HepG2 (cell line): ENCODE results near the gene FGF21. TPM values are rescaled to one million over a fixed set of nuclear protein-coding genes. Genes with fewer than 3 reads are reported as not detected.

Experiments used
- ATF1 ChIP-seq: IDR thresholded peaks from 2 replicates; pipeline ENCODE4 v1.6.1; 2016; ENCODE audit warnings: mild to moderate bottlenecking, control low read depth
- ATF7-NPFF ChIP-seq: sonication (generic); formaldehyde crosslinking; IDR thresholded peaks from 2 replicates; pipeline ENCODE4 v1.8.1; 2023; ENCODE audit warnings: mild to moderate bottlenecking, low read depth, missing genetic modification reagents, moderate library complexity
- CENPBD1 ChIP-seq: sonication (generic); formaldehyde crosslinking; IDR thresholded peaks from 2 replicates; pipeline ENCODE4 v1.8.0; 2022; ENCODE audit warnings: missing genetic modification reagents, low read depth, mild to moderate bottlenecking, borderline replicate concordance
- HES4 ChIP-seq: sonication (generic); formaldehyde crosslinking; IDR thresholded peaks from 2 replicates; pipeline ENCODE4 v1.9.0; 2021; ENCODE audit warnings: mild to moderate bottlenecking, missing genetic modification reagents, borderline replicate concordance
- HOXA5 ChIP-seq: sonication (generic); formaldehyde crosslinking; IDR thresholded peaks from 2 replicates; pipeline ENCODE4 v1.4.0; 2020; ENCODE audit warnings: missing genetic modification reagents
- IKZF4 ChIP-seq: sonication (generic); formaldehyde crosslinking; IDR thresholded peaks from 2 replicates; pipeline ENCODE4 v1.5.1; 2020; ENCODE audit warnings: borderline replicate concordance, mild to moderate bottlenecking, low read depth, missing genetic modification reagents; ENCODE audit errors: not compliant biosample characterization
- MAX ChIP-seq: IDR thresholded peaks from 2 replicates; pipeline ENCODE4 v1.6.1; 2012; ENCODE audit warnings: inconsistent platforms
- POLR2AphosphoS2 ChIP-seq: IDR thresholded peaks from 2 replicates; pipeline ENCODE4 v1.6.1; 2011; ENCODE audit warnings: low read depth, low read length, improper control_type of control experiment
- RARA ChIP-seq: IDR thresholded peaks from 2 replicates; pipeline ENCODE4 v1.6.1; 2016; ENCODE audit warnings: missing genetic modification reagents, missing compliant biosample characterization
- RBFOX2 ChIP-seq: fragments of 200-400 bp; formaldehyde crosslinking; IDR thresholded peaks from 2 replicates; pipeline ENCODE4 v1.6.1; 2017; ENCODE audit warnings: low read depth, mild to moderate bottlenecking, low read length
- REXO4 ChIP-seq: sonication (generic); formaldehyde crosslinking; IDR thresholded peaks from 2 replicates; pipeline ENCODE4 v1.8.0; 2022; ENCODE audit warnings: missing genetic modification reagents, mild to moderate bottlenecking, borderline replicate concordance
- SUZ12 ChIP-seq: fragments of 150-350 bp; IDR thresholded peaks from 2 replicates; pipeline ENCODE4 v1.6.1; 2014; ENCODE audit warnings: low read depth, low read length
- TBX2 ChIP-seq: sonication (generic); formaldehyde crosslinking; IDR thresholded peaks from 2 replicates; pipeline ENCODE4 v1.5.0; 2020; ENCODE audit warnings: missing genetic modification reagents, mild to moderate bottlenecking, borderline replicate concordance
- U2AF2 ChIP-seq: fragments of 200-400 bp; formaldehyde crosslinking; IDR thresholded peaks from 2 replicates; pipeline ENCODE4 v1.6.1; 2017; ENCODE audit warnings: low read depth, mild to moderate bottlenecking, low read length
- ZNF253 ChIP-seq: sonication (generic); formaldehyde crosslinking; IDR thresholded peaks from 2 replicates; pipeline ENCODE4 v1.8.0; 2022; ENCODE audit warnings: mild to moderate bottlenecking, missing genetic modification reagents, borderline replicate concordance
- ZNF281 ChIP-seq: sonication (generic); formaldehyde crosslinking; IDR thresholded peaks from 2 replicates; pipeline ENCODE4 v1.4.0; 2020; ENCODE audit warnings: missing genetic modification reagents, borderline replicate concordance
- ZNF343 ChIP-seq: sonication (generic); formaldehyde crosslinking; IDR thresholded peaks from 2 replicates; pipeline ENCODE4 v1.4.0; 2020; ENCODE audit warnings: mild to moderate bottlenecking, missing genetic modification reagents
- ZNF383 ChIP-seq: sonication (generic); formaldehyde crosslinking; IDR thresholded peaks from 2 replicates; pipeline ENCODE4 v1.4.0; 2020; ENCODE audit warnings: missing genetic modification reagents, mild to moderate bottlenecking, borderline replicate concordance
- ZNF468 ChIP-seq: sonication (generic); formaldehyde crosslinking; IDR thresholded peaks from 2 replicates; pipeline ENCODE4 v1.8.0; 2022; ENCODE audit warnings: mild to moderate bottlenecking, moderate library complexity, missing genetic modification reagents
- ZNF503 ChIP-seq: sonication (generic); formaldehyde crosslinking; IDR thresholded peaks from 2 replicates; pipeline ENCODE4 v1.4.0; 2020; ENCODE audit warnings: missing genetic modification reagents
- ZNF564 ChIP-seq: sonication (generic); formaldehyde crosslinking; IDR thresholded peaks from 2 replicates; pipeline ENCODE4 v1.8.1; 2023; ENCODE audit warnings: mild to moderate bottlenecking, missing genetic modification reagents
- ZNF691 ChIP-seq: sonication (generic); formaldehyde crosslinking; IDR thresholded peaks from 2 replicates; pipeline ENCODE4 v1.4.0; 2020; ENCODE audit warnings: missing genetic modification reagents, low read depth, mild to moderate bottlenecking, borderline replicate concordance
- polyA plus RNA-seq, 8 experiments: library from polyadenylated mRNA; depleted of rRNA in 3 of 8; stranded (reverse) in 7 of 8; unstranded in 1 of 8; fragments of >200 nt; fragmentation: Illumina TruSeq in 4 of 8; extraction: Trizol in 4 of 8; gene quantifications; 2 replicates each; pipeline versions ENCODE4 v1.2.1 to v1.2.3, GENCODE V29; 2011 to 2016; ENCODE audit warnings: low read depth in 4 of 8, missing spikeins in 1 of 8, mixed read lengths in 1 of 8; ENCODE audit not compliant: insufficient read depth in 1 of 8
- total RNA-seq, 5 experiments: library from RNA; depleted of rRNA; stranded (reverse); fragments of >200 nt; fragmentation: Illumina TruSeq; extraction: Trizol; gene quantifications; 2 replicates each; pipeline ENCODE4 v1.2.3, GENCODE V29; 2016; ENCODE audit warnings: low read depth in 1 of 5

FGF21 gene
- total and polyA plus RNA-seq, 2 of the 13 experiments (the other 11 are each of a cell fraction or from before 2014, with no cell fraction given), result 0.17 TPM; not detected in 1

- TF ChIP-seq ZNF564 (CRISPR knock-in tag) (0 out of 2 replicates have a peak, but pooled peaks have one; percentile 40), ZNF503 (no peak), RBFOX2 (peak; percentile 48), HES4 (CRISPR knock-in tag) (no peak), ZNF468 (CRISPR knock-in tag) (0 out of 2 replicates have a peak, but pooled peaks have one; percentile 32), ATF1 (CRISPR knock-in tag) (no peak), ZNF343 (CRISPR knock-in tag) (0 out of 2 replicates have a peak, but pooled peaks have one; percentile 44), POLR2AphosphoS2 (no peak), ZNF253 (CRISPR knock-in tag) (no peak), RARA (CRISPR knock-in tag) (peak; percentile 42; the same call in 1 of the 2 replicates), ATF7-NPFF (CRISPR knock-in tag) (no peak), SUZ12 (no peak), U2AF2 (no peak), MAX (peak; percentile 41), TBX2 (no peak), HOXA5 (0 out of 2 replicates have a peak, but pooled peaks have one; percentile 15), CENPBD1 (CRISPR knock-in tag) (0 out of 2 replicates have a peak, but pooled peaks have one; percentile 59), ZNF691 (CRISPR knock-in tag) (peak; percentile 37; the same call in 1 of the 2 replicates), REXO4 (no peak), ZNF383 (CRISPR knock-in tag) (0 out of 2 replicates have a peak, but pooled peaks have one; percentile 23), IKZF4 (CRISPR knock-in tag) (no peak), ZNF281 (CRISPR knock-in tag) (0 out of 2 replicates have a peak, but pooled peaks have one; percentile 2)
Observed at GRCh38 chr19:48719263-48720171, 35.8 kb upstream of the FGF21 start, which contains the start of gene MAMSTR (continued).
